Subcutaneous abdominal adipose tissue (tissue), 5 donors: Measurements from ENCODE around the gene FGFR2.

Experiments used
- H3K27ac ChIP-seq: one replicate; pipeline ENCODE4 v1.7.0; 2013; ENCODE audit warnings: low read depth, mild to moderate bottlenecking, inconsistent platforms, low read length, moderate library complexity
- H3K27me3 ChIP-seq, 5 donors: one replicate each; pipeline ENCODE4 v1.7.0; 2013; ENCODE audit warnings: low read length in 5 of 5, inconsistent platforms in 1 of 5; ENCODE audit not compliant: control insufficient read depth in 5 of 5, insufficient read depth in 4 of 5
- H3K36me3 ChIP-seq, 5 donors: one replicate each; pipeline ENCODE4 v1.7.0; 2013; ENCODE audit warnings: low read length in 5 of 5; ENCODE audit not compliant: control insufficient read depth in 5 of 5, insufficient read depth in 5 of 5
- H3K4me1 ChIP-seq, 5 donors: one replicate each; pipeline ENCODE4 v1.7.0; 2013; ENCODE audit warnings: low read length in 5 of 5, mild to moderate bottlenecking in 3 of 5, moderate library complexity in 1 of 5; ENCODE audit not compliant: control insufficient read depth in 5 of 5, insufficient read depth in 5 of 5
- H3K4me3 ChIP-seq, 5 donors: one replicate each; pipeline ENCODE4 v1.7.0; 2013; ENCODE audit warnings: low read length in 5 of 5, low read depth in 1 of 5
- H3K9ac ChIP-seq, 5 donors: one replicate each; pipeline ENCODE4 v1.7.0; 2013; ENCODE audit warnings: low read length in 5 of 5, mild to moderate bottlenecking in 4 of 5, moderate library complexity in 3 of 5
- H3K9me3 ChIP-seq, 5 donors: one replicate each; pipeline ENCODE4 v1.7.0; 2013; ENCODE audit warnings: low read length in 5 of 5; ENCODE audit not compliant: control insufficient read depth in 5 of 5
- donor health status: healthy.
- donor health status: healthy.
- donor health status: healthy.
- donor health status: healthy.
- donor health status: healthy.

Gene FGFR2

DNA sequence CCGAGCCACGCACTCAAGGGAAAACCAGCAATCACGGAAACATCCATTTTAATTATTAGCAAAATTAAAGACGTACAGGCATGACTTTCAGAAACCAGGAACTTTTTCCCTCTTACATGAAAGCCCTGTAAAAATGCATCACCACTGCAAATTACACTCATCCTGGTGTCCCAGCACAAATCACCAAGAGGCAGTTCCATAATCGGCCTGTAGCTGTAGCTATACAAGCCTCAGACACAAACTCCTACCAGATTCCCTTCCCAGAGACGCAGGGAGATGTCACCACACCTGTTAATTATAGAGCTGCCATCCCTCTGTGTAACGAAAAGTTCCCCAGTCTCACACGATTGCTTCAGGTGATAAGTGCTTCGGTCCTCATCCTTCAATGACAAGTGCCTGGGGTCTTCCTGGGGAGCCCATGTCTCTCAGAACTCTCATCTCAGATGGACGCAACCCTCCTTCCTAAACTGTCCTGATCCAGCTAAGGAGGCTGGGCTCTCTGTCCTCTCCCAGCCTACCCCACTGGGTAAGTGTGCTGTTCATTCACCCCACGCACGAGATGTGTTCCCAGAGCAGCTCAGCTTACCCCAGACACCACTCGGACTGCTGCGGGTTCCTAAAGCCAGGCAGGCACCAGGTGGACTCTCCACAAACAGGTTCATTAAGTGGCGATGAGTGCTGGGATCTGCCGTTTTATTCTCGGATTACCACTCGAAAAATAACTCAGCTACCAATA lies 5.9 kb downstream of the FGFR2 start:
- Histone ChIP-seq H3K27ac (no peak overlapping the region), H3K4me3 (no peak overlapping the region), H3K9ac (no peak overlapping the region), H3K36me3 (no peaks in the 10 kb centered on the region), H3K9me3 (no peaks in the 10 kb centered on the region), H3K27me3 (peaks cover 0 to 8% (median 0%) of the 10 kb centered on the region in 5 donors), H3K4me1 (peaks cover 3 to 25% (median 20%) of the 10 kb centered on the region in 5 donors)

DNA sequence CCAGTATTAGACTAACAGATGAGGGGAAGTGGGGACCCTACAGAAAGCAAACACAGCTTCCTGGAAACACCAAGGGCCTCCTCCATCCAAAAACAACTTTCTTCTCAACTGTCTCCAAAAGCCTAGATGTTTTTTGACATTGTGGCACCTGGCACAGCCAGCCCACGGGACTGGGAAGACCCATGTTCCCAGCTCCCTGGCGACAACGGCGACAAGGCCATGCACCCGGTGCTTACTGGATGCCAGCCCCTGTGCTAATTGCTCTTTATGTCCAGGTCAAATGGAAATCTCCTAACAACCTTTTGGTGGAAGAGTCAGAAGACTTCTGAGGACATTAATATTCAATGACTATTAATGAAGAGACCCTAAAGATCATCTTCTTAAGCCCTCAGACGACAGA lies 7.1 kb downstream of the FGFR2 start:
- Histone ChIP-seq H3K9ac (no peak overlapping the region), H3K4me3 (no peak overlapping the region), H3K9me3 (no peaks in the 10 kb centered on the region), H3K27ac (no peak overlapping the region), H3K27me3 (peaks cover 0 to 4% (median 0%) of the 10 kb centered on the region in 5 donors), H3K36me3 (no peaks in the 10 kb centered on the region), H3K4me1 (peaks cover 2 to 13% (median 9%) of the 10 kb centered on the region in 5 donors)

GRCh38 chr10:121590772-121591171 lies 7.5 kb downstream of the FGFR2 start:
- Histone ChIP-seq H3K9me3 (no peaks in the 10 kb centered on the region), H3K9ac (no peak overlapping the region), H3K4me1 (peaks cover 2 to 9% (median 5%) of the 10 kb centered on the region in 5 donors), H3K4me3 (no peak overlapping the region), H3K27ac (no peak overlapping the region), H3K27me3 (peaks cover 0 to 3% (median 0%) of the 10 kb centered on the region in 5 donors), H3K36me3 (no peaks in the 10 kb centered on the region)

DNA sequence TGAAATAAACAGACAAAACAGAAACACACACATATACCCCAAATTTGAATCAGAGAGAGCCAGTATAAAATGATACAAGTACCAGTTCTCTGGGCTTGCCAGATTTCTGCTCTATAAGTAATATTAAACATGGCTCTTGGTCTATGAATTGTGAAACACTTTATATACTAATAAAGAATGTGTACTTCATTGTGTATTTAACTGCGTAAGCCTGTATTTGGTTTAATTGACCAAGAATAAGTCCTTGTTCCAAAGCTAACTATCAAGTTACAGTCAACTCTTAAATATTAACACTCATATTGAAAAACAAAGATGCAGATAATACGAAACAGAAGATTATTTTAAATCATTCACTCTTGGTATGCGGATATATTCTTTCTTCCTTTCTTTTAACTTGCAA lies 8.7 kb downstream of the FGFR2 start:
- Histone ChIP-seq H3K4me3 (no peak overlapping the region), H3K4me1 (peaks cover 0 to 7% (median 0%) of the 10 kb centered on the region in 5 donors), H3K9me3 (no peaks in the 10 kb centered on the region), H3K9ac (no peak overlapping the region), H3K36me3 (no peaks in the 10 kb centered on the region), H3K27me3 (no peaks in the 10 kb centered on the region), H3K27ac (no peak overlapping the region)

DNA sequence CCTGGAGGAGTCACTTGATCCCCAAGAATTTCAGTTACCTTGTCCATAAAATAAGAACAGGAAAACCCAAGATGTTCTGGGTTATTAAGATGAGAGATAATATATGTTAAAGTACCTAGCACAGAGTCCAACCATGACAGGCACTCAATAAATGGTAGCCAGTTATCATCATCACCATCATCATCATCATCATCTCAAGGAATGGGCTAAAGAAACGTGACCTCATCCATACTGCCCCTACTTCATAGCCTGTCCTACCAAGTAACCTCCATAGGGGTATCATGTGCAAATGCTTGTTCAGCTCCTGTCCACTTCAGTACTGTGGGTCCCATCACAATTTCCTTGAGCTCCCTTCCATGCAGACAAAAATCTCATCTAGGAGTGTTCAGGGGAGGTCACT lies 14.4 kb downstream of the FGFR2 start:
- no peaks in the 10 kb centered on the region for H3K36me3 ChIP-seq
- no peak overlapping the region for H3K9ac ChIP-seq
- H3K9me3 ChIP-seq, result no peaks in the 10 kb centered on the region
- no peaks in the 10 kb centered on the region for H3K27me3 ChIP-seq
- H3K4me3 ChIP-seq, result no peak overlapping the region
- H3K27ac ChIP-seq, result no peak overlapping the region
- H3K4me1 ChIP-seq, result peaks cover 0 to 17% (median 6%) of the 10 kb centered on the region in 5 donors

DNA sequence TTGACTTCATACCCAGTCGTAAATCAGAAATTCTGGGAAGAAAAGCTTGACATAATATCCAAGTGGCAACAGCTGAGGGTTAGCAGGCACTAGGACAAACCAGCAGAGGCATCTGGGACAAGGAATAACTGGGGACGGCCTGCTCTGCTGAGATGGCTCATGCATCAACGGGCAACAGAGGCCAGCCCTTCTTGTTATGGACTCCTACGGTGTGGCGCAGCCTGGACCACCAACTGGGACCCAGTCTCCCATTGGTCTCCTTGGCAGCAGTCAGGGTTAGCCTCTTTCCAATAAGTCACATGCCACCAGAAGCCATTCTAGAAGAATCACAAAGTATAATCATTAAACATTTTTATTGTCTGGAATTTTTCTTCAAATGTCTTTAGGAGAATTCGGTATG lies 15.0 kb downstream of the FGFR2 start:
- H3K9me3 ChIP-seq, result no peaks in the 10 kb centered on the region
- H3K4me1 ChIP-seq, result peaks cover 0 to 17% (median 6%) of the 10 kb centered on the region in 5 donors
- no peak overlapping the region for H3K4me3 ChIP-seq
- no peak overlapping the region for H3K9ac ChIP-seq
- H3K27me3 ChIP-seq, result no peaks in the 10 kb centered on the region
- H3K27ac ChIP-seq, result no peak overlapping the region
- H3K36me3 ChIP-seq, result no peaks in the 10 kb centered on the region

DNA sequence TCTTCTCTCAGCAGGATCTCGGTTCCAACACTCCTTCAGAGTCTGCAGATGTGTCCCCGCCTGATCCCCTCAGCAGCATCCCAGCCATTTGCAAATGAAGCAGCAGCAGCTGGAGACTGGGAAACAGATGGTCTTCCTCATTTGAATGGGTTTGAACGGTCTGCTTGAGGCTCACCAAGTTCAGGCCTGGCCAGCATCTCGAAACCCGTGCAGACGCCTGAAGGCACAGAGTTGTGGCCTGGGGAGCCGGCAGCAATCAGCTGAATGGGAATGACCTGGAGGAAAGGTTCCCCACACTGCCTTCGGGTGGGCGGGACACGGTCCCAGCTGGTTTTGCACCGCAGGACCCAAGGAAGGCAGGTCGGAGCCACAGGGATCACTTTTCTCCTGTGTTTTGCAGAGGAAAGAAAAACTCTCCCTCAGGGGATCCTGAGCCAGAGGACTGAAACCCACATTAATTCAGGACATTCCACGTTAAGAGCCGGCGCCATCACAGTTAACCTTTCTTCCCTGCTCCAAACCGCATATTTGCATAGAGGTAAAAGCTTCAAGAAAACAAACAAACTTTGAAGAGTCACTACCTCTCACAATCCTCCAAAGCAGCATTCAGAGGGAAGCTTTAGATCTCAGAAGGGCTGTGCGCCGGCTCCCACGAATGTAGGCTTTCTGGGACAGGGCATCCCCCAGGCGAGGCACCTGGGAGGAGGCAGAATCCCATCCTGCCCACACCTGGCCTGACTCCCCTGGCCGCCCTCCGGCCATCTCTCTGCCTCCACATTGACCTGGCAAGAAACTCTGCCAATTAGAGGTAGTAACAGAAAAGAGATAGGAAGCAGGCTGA lies 17.7 kb downstream of the FGFR2 start:
- Histone ChIP-seq H3K4me1 (peaks cover 0 to 16% (median 6%) of the 10 kb centered on the region in 5 donors), H3K4me3 (no peak overlapping the region), H3K9me3 (no peaks in the 10 kb centered on the region), H3K9ac (no peak overlapping the region), H3K36me3 (no peaks in the 10 kb centered on the region), H3K27ac (no peak overlapping the region), H3K27me3 (no peaks in the 10 kb centered on the region)

DNA sequence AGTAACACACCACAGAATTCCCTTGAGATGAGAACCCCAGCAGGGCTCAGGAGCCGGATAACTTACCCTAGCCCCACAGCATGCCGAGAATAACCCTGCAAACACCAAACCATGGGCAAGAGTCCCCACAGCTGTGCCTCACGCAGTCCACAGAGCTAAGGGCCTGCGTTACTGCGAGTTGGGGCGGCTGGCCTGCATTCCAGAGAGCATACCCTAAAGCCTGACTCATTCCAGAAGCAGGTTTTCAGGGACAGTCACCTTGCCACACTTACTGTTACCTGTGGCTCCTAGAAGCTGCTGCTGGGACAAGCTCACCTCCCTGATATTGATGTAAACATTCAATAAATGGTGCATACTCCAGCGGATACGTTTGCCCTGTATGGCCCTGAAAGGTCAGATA lies 18.6 kb downstream of the FGFR2 start:
- H3K27me3 ChIP-seq, result peaks cover 0 to 2% (median 0%) of the 10 kb centered on the region in 5 donors
- H3K4me3 ChIP-seq, result no peak overlapping the region
- no peaks in the 10 kb centered on the region for H3K36me3 ChIP-seq
- no peaks in the 10 kb centered on the region for H3K9me3 ChIP-seq
- no peak overlapping the region for H3K27ac ChIP-seq
- no peak overlapping the region for H3K9ac ChIP-seq
- H3K4me1 ChIP-seq, result peaks cover 0 to 10% (median 6%) of the 10 kb centered on the region in 5 donors

DNA sequence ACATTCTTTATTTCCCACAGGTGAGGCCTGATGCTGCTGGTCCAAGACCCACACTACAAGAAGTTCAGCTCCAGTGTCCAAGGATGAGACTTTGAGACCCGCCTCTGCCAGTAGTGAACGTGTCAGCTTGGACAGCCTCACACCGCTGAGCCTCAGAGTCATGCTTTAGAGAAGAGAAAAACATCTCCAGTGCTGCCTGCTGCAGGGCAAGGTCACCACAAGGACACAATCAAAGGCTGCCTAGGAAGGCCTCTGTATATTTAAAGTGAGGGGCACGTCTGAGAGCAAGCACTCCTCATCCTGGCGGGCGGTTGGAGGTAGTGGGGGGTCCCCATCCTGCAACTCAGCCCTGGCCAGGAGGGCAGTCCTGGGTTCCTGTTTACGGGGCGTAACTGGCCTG lies 19.3 kb downstream of the FGFR2 start:
- Histone ChIP-seq H3K36me3 (no peaks in the 10 kb centered on the region), H3K27me3 (peaks cover 0 to 2% (median 0%) of the 10 kb centered on the region in 5 donors), H3K4me1 (peaks cover 0 to 10% (median 6%) of the 10 kb centered on the region in 5 donors), H3K9me3 (no peaks in the 10 kb centered on the region), H3K27ac (no peak overlapping the region), H3K9ac (no peak overlapping the region), H3K4me3 (no peak overlapping the region)

DNA sequence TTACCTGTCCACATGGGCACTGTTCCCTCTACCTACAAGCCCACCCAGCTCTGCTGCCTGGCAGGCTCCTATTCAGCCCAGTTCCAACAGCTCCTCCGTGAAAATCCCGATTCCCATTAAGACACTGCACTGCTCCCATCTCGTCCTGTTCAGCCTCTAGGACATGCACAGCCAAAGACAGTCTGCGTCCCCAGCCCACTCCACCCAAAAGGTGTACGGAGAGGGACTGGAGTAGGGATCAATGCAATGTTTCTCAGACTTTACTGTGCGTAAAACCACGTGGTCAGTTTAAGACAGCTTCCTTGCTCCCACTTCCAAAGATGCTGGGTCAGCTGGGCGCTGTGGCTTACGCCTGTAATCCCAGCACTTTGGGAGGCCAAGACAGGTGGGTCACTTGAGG lies 19.9 kb downstream of the FGFR2 start:
- Histone ChIP-seq H3K4me3 (no peak overlapping the region), H3K27ac (no peak overlapping the region), H3K9me3 (no peaks in the 10 kb centered on the region), H3K4me1 (peaks cover 0 to 10% (median 6%) of the 10 kb centered on the region in 5 donors), H3K9ac (no peak overlapping the region), H3K27me3 (peaks cover 0 to 4% (median 0%) of the 10 kb centered on the region in 5 donors), H3K36me3 (no peaks in the 10 kb centered on the region)
